ENCODE measurements around the gene DNHD1. TPM values are rescaled to one million over a fixed set of nuclear protein-coding genes. Genes with fewer than 3 reads are reported as not detected.

DNHD1 gene
- total and polyA plus RNA-seq, 2 of the 4 experiments (the other 2 are of a cell fraction), result 1.8 to 3.6 TPM

- H3K9me3 ChIP-seq (ENCODE audit: control insufficient read depth, insufficient read depth, low read length), result no peaks in the 10 kb centered on the region
- H4K8ac ChIP-seq (ENCODE audit: low read depth in 2 of 2, low read length in 2 of 2), result no peak overlapping the region
- peaks cover 9% of the 10 kb centered on the region; the same call in 1 of the 2 replicates for H4K20me1 ChIP-seq (ENCODE audit: insufficient read depth, low read length)
- no peak overlapping the region for H2BK120ac ChIP-seq (ENCODE audit: low read depth, low read length)
- H3K4ac ChIP-seq (ENCODE audit: low read depth, low read length), result no peak overlapping the region
- ChIA-PET POLR2A (ENCODE audit: unreplicated experiment) (interaction anchor here (1.0 kb wide), 1 partner anchor 9 kb away, joined by 4 read pairs; the partner anchor contains the start of gene TAF10), CTCF (interaction anchor here (0.7 to 0.8 kb wide), 2 partner anchors 11 to 15 kb away, joined by 3 read pairs; no protein-coding TSS in a partner anchor)
- no peaks in the 10 kb centered on the region for H3K27me3 ChIP-seq (ENCODE audit: control insufficient read depth, insufficient read depth, low read length)
- DNase-seq (no peak), ATAC-seq (ENCODE audit: low read depth) (no peak)
- WGBS, 2 experiments (ENCODE audit: extremely low coverage in 2 of 2, insufficient read length in 1 of 2), result 88% methylated on average over 1 of the region's 1 CpG; no CpG with 5 or more reads in 1 of the 2 experiments
- H3K4me3 ChIP-seq (ENCODE audit: insufficient read depth, low read depth, low read length), result no peak overlapping the region
- H3K4me2 ChIP-seq (ENCODE audit: low read depth, low read length), result no peak overlapping the region
- TF ChIP-seq RAD21 (IDR thresholded peaks at IDR 0.05; ENCODE audit: low read length) (no peak), BHLHE40 (IDR thresholded peaks at IDR 0.05; ENCODE audit: low read depth, low read length) (no peak), CHD1 (IDR thresholded peaks at IDR 0.05; ENCODE audit: low read depth, low read length) (no peak), ELK1 (IDR thresholded peaks at IDR 0.05; ENCODE audit: borderline replicate concordance, low read depth, low read length) (no peak), MXI1 (IDR thresholded peaks at IDR 0.05; ENCODE audit: borderline replicate concordance, low read depth, low read length) (no peak), NFE2L2 (IDR thresholded peaks at IDR 0.05; ENCODE audit: low read depth, low read length) (no peak)
- in situ Hi-C loops (cut with MboI; ENCODE audit: low sequenced_read_pairs) (no loop called here), dilution Hi-C loops (cut with HindIII; ENCODE audit: low sequenced_read_pairs, unreplicated experiment) (no loop called here), intact Hi-C loops (cut with micrococcal nuclease) (no loop called here)
- no peak overlapping the region for H3K14ac ChIP-seq (replicated peaks; ENCODE audit: low read depth, low read length)
- peaks cover 15% of the 10 kb centered on the region for H3K9me1 ChIP-seq (ENCODE audit: insufficient read depth, low read length)
- no peak overlapping the region for H4K5ac ChIP-seq (ENCODE audit: low read depth, low read length)
- H2AFZ ChIP-seq (replicated peaks; ENCODE audit: low read length, poor library complexity), result no peak overlapping the region
- H2BK5ac ChIP-seq (ENCODE audit: low read depth, low read length, poor library complexity, severe bottlenecking), result no peak overlapping the region
- peaks cover 7% of the 10 kb centered on the region for H3K4me1 ChIP-seq (ENCODE audit: control insufficient read depth, insufficient read depth, low read length)
- H3K36me3 ChIP-seq (ENCODE audit: control insufficient read depth, insufficient read depth, low read length), result peaks cover 30% of the 10 kb centered on the region
- H3K9ac ChIP-seq (ENCODE audit: low read depth, low read length), result no peak overlapping the region
- no peak overlapping the region for H2BK20ac ChIP-seq (ENCODE audit: low read depth, low read length)
- peaks cover 9 to 33% of the 10 kb centered on the region in 2 experiments for H3K79me1 ChIP-seq (ENCODE audit: low read depth in 1 of 2, low read length in 2 of 2)
- H3K27ac ChIP-seq (ENCODE audit: insufficient read depth, low read length), result no peak overlapping the region
- H2AK5ac ChIP-seq (ENCODE audit: low read depth, low read length), result no peak overlapping the region
- H4K91ac ChIP-seq (ENCODE audit: insufficient read depth, low read depth, low read length), result no peak overlapping the region
- no TSS peak for BruUV-seq (replicated peaks)
- H3K23ac ChIP-seq (ENCODE audit: low read depth, low read length), result no peak overlapping the region
- no peak overlapping the region for H2BK15ac ChIP-seq (ENCODE audit: low read depth, low read length)
- no peak overlapping the region for H3K56ac ChIP-seq (ENCODE audit: extremely low read depth, insufficient read depth, low read length)
- H3K18ac ChIP-seq (ENCODE audit: low read depth, low read length), result no peak overlapping the region
- no peak overlapping the region for H2AK9ac ChIP-seq (replicated peaks; ENCODE audit: low read depth, low read length, poor library complexity)
Observed at GRCh38 chr11:6620636-6621035, 123.6 kb downstream of the DNHD1 start.

Other genes starting within 250 kb of the DNHD1 start
- gene CCKBR, start 237.4 kb upstream of the DNHD1 start, total RNA-seq (2012; rRNA removed), result not detected in 2 replicates
- not detected in 2 replicates for gene CCKBR, start 237.4 kb upstream of the DNHD1 start, polyA plus RNA-seq (2012; rRNA removed)
- 112 and 116 TPM in 2 replicates for gene CAVIN3, start 176.8 kb upstream of the DNHD1 start, total RNA-seq (2012; rRNA removed)
- gene CAVIN3, start 176.8 kb upstream of the DNHD1 start, polyA plus RNA-seq (2012; rRNA removed), result 185 and 241 TPM in 2 replicates
- gene SMPD1, start 106.8 kb upstream of the DNHD1 start, total RNA-seq (2012; rRNA removed), result 17.5 and 19.5 TPM in 2 replicates
- 108 and 118 TPM in 2 replicates for gene SMPD1, start 106.8 kb upstream of the DNHD1 start, polyA plus RNA-seq (2012; rRNA removed)
- gene APBB1, start 78.2 kb upstream of the DNHD1 start, total RNA-seq (2012; rRNA removed), result 39.4 and 40.3 TPM in 2 replicates
- gene APBB1, start 78.2 kb upstream of the DNHD1 start, polyA plus RNA-seq (2012; rRNA removed), result 44.1 and 45.7 TPM in 2 replicates
- gene HPX, start 56.3 kb upstream of the DNHD1 start, total RNA-seq (2012; rRNA removed), result 0.36 and 0.56 TPM in 2 replicates
- 1.4 and 1.5 TPM in 2 replicates for gene HPX, start 56.3 kb upstream of the DNHD1 start, polyA plus RNA-seq (2012; rRNA removed)
- 13.8 and 14.2 TPM in 2 replicates for gene TRIM3, start 23.3 kb upstream of the DNHD1 start, total RNA-seq (2012; rRNA removed)
- gene TRIM3, start 23.3 kb upstream of the DNHD1 start, polyA plus RNA-seq (2012; rRNA removed), result 22.3 and 23.7 TPM in 2 replicates
- 76.7 and 84.4 TPM in 2 replicates for gene ARFIP2, start 15.9 kb upstream of the DNHD1 start, total RNA-seq (2012; rRNA removed)
- gene ARFIP2, start 15.9 kb upstream of the DNHD1 start, polyA plus RNA-seq (2012; rRNA removed), result 91.9 and 93.9 TPM in 2 replicates
- gene TIMM10B, start 15.8 kb upstream of the DNHD1 start, total RNA-seq (2012; rRNA removed), result 24.7 and 27.5 TPM in 2 replicates
- 22.8 and 27.1 TPM in 2 replicates for gene TIMM10B, start 15.8 kb upstream of the DNHD1 start, polyA plus RNA-seq (2012; rRNA removed)
- 11.1 and 11.5 TPM in 2 replicates for gene RRP8, start 106.3 kb downstream of the DNHD1 start, total RNA-seq (2012; rRNA removed)
- gene RRP8, start 106.3 kb downstream of the DNHD1 start, polyA plus RNA-seq (2012; rRNA removed), result 9.0 and 10.8 TPM in 2 replicates
- gene ILK, start 106.5 kb downstream of the DNHD1 start, total RNA-seq (2012; rRNA removed), result 272 and 339 TPM in 2 replicates
- gene ILK, start 106.5 kb downstream of the DNHD1 start, polyA plus RNA-seq (2012; rRNA removed), result 367 and 389 TPM in 2 replicates
- gene TAF10, start 114.9 kb downstream of the DNHD1 start, total RNA-seq (2012; rRNA removed), result 18.6 and 24.4 TPM in 2 replicates
- 132 and 180 TPM in 2 replicates for gene TAF10, start 114.9 kb downstream of the DNHD1 start, polyA plus RNA-seq (2012; rRNA removed)
- gene TPP1, start 122.1 kb downstream of the DNHD1 start, total RNA-seq (2012; rRNA removed), result 16.7 and 33.5 TPM in 2 replicates
- 66.2 and 108 TPM in 2 replicates for gene TPP1, start 122.1 kb downstream of the DNHD1 start, polyA plus RNA-seq (2012; rRNA removed)
- 1.4 and 1.7 TPM in 2 replicates for gene DCHS1, start 158.5 kb downstream of the DNHD1 start, total RNA-seq (2012; rRNA removed)
- gene DCHS1, start 158.5 kb downstream of the DNHD1 start, polyA plus RNA-seq (2012; rRNA removed), result 3.3 and 3.8 TPM in 2 replicates
- 65.8 and 70.3 TPM in 2 replicates for gene MRPL17, start 186.1 kb downstream of the DNHD1 start, total RNA-seq (2012; rRNA removed)
- 85.2 and 97.5 TPM in 2 replicates for gene MRPL17, start 186.1 kb downstream of the DNHD1 start, polyA plus RNA-seq (2012; rRNA removed)